GM21737 (cell line): Measurements from ENCODE around the gene P2RY13.
A peak's percentile ranks its signal among the peaks of the same experiment; 100 is the strongest.

Experiments
- ATAC-seq: cut with Tn5 transposase; IDR thresholded peaks from one replicate; pipeline ENCODE4 v1.9.1; 2021; ENCODE audit warnings: mild to moderate bottlenecking, moderate library complexity; ENCODE audit not compliant: unreplicated experiment

Gene P2RY13

GRCh38 chr3:151329363-151329762 is at the start of gene P2RY13:
P2RY13 (minus strand) TSS chr3:151329549; CDS start chr3:151329528, 21 bp downstream.
- no peak for ATAC-seq

- no peak for ATAC-seq
Observed at GRCh38 chr3:151377768-151378385, 48.5 kb upstream of the P2RY13 start.

GRCh38 chr3:151372063-151372820 is 42.9 kb upstream of the P2RY13 start:
- no peak for ATAC-seq

- ATAC-seq, result no peak
Observed at GRCh38 chr3:151371526-151371925, 42.2 kb upstream of the P2RY13 start.

- ATAC-seq, result no peak
Observed at GRCh38 chr3:151367448-151367847, 38.1 kb upstream of the P2RY13 start.

- ATAC-seq, result no peak
Observed at GRCh38 chr3:151366993-151367392, 37.6 kb upstream of the P2RY13 start.

GRCh38 chr3:151362751-151363174 is 33.4 kb upstream of the P2RY13 start:
- no peak for ATAC-seq

- no peak for ATAC-seq
Observed at GRCh38 chr3:151357463-151357850, 28.1 kb upstream of the P2RY13 start.

- ATAC-seq, result no peak
Observed at GRCh38 chr3:151356794-151357462, 27.6 kb upstream of the P2RY13 start.

GRCh38 chr3:151351648-151352047 is 22.3 kb upstream of the P2RY13 start:
- peak; percentile 16 for ATAC-seq

GRCh38 chr3:151351219-151351618 is 21.9 kb upstream of the P2RY13 start:
- peak; percentile 69 for ATAC-seq

- no peak for ATAC-seq
Observed at GRCh38 chr3:151350656-151351055, 21.3 kb upstream of the P2RY13 start.

GRCh38 chr3:151347432-151347831 is 18.1 kb upstream of the P2RY13 start:
- ATAC-seq, result no peak

GRCh38 chr3:151346292-151346691 is 16.9 kb upstream of the P2RY13 start:
- no peak for ATAC-seq

- no peak for ATAC-seq
Observed at GRCh38 chr3:151345859-151346258, 16.5 kb upstream of the P2RY13 start.

GRCh38 chr3:151331696-151332095 is 2.3 kb upstream of the P2RY13 start:
- no peak for ATAC-seq

GRCh38 chr3:151330899-151331298 is 1.6 kb upstream of the P2RY13 start:
- ATAC-seq, result no peak

GRCh38 chr3:151330379-151330778 is 1.0 kb upstream of the P2RY13 start:
- no peak for ATAC-seq

- no peak for ATAC-seq
Observed at GRCh38 chr3:151328298-151328995, 902 bp downstream of the P2RY13 start.

GRCh38 chr3:151327571-151328198 is 1.7 kb downstream of the P2RY13 start:
- ATAC-seq, result no peak

GRCh38 chr3:151322511-151322910 is 6.8 kb downstream of the P2RY13 start:
- ATAC-seq, result no peak
